Common myeloid progenitor, CD34-positive (primary cell): ENCODE results near the gene TMEM150B.

Experiments used
- CTCF ChIA-PET: fragments of 350-600 bp; sonication (Branson Sonifier 250); formaldehyde crosslinking; loops from one replicate; lab custom pipeline; 2021; ENCODE audit warnings: antibody characterized with exemption; lab: Charles Lee
- POLR2A ChIA-PET: fragments of 350-600 bp; sonication (Branson Sonifier 250); formaldehyde crosslinking; loops from one replicate; lab custom pipeline; 2021; ENCODE audit warnings: antibody characterized with exemption; lab: Charles Lee
- DNase-seq, 3 donors: peaks; one replicate each; pipeline versions ENCODE4 v3.0.0 to v3.0.0-alpha.2; 2013
- H3K27ac ChIP-seq, 2 experiments: 1 replicate in 1 of 2; 2 replicates in 1 of 2; pipeline ENCODE4 v1.7.0; 2013; ENCODE audit warnings: inconsistent platforms in 2 of 2, low read length in 2 of 2, mild to moderate bottlenecking in 2 of 2, low read depth in 1 of 2, moderate library complexity in 1 of 2; ENCODE audit not compliant: severe bottlenecking in 2 of 2, insufficient read depth in 1 of 2, poor library complexity in 1 of 2
- H3K27me3 ChIP-seq, 5 experiments: replicated peaks in 2 of 5; 1 replicate in 3 of 5; 2 replicates in 2 of 5; pipeline versions ENCODE4 v1.6.1 to v1.7.0; 2013; ENCODE audit warnings: low read length in 4 of 5, mild to moderate bottlenecking in 2 of 5, moderate library complexity in 2 of 5, inconsistent platforms in 1 of 5; ENCODE audit not compliant: insufficient read depth in 5 of 5, control insufficient read depth in 4 of 5
- H3K36me3 ChIP-seq, 4 experiments: 1 replicate in 2 of 4; 2 replicates in 2 of 4; pipeline versions ENCODE4 v1.6.1 to v1.7.0; 2013; ENCODE audit warnings: low read length in 3 of 4, control low read depth in 1 of 4, mild to moderate bottlenecking in 1 of 4; ENCODE audit not compliant: control insufficient read depth in 4 of 4, insufficient read depth in 4 of 4
- H3K4me1 ChIP-seq, 4 experiments: 1 replicate in 3 of 4; 2 replicates in 1 of 4; pipeline versions ENCODE4 v1.6.1 to v1.7.1; 2013; ENCODE audit warnings: low read length in 3 of 4, mild to moderate bottlenecking in 3 of 4, control low read depth in 1 of 4, inconsistent platforms in 1 of 4, moderate library complexity in 1 of 4; ENCODE audit not compliant: control insufficient read depth in 4 of 4, insufficient read depth in 4 of 4; ENCODE audit errors: control extremely low read depth in 1 of 4
- H3K4me3 ChIP-seq, 7 experiments: 1 replicate in 4 of 7; 2 replicates in 3 of 7; pipeline versions ENCODE4 v1.5.1 to v1.7.0; 2013; ENCODE audit warnings: mild to moderate bottlenecking in 7 of 7, low read length in 6 of 7, moderate library complexity in 6 of 7, inconsistent platforms in 2 of 7, low read depth in 2 of 7, control low read depth in 1 of 7; ENCODE audit not compliant: insufficient read depth in 4 of 7, control insufficient read depth in 1 of 7; ENCODE audit errors: extremely low read depth in 1 of 7
- H3K9me3 ChIP-seq, 5 experiments: 1 replicate in 4 of 5; 2 replicates in 1 of 5; pipeline versions ENCODE4 v1.6.1 to v1.7.1; 2013; ENCODE audit warnings: low read length in 4 of 5, mild to moderate bottlenecking in 2 of 5, inconsistent platforms in 1 of 5, low read depth in 1 of 5, moderate library complexity in 1 of 5; ENCODE audit not compliant: control insufficient read depth in 4 of 5, insufficient read depth in 2 of 5; ENCODE audit errors: control extremely low read depth in 1 of 5
- WGBS: methylation state at CpG from one replicate; pipeline ENCODE4 v1.1.5; 2013; ENCODE audit not compliant: insufficient coverage; 5-methylcytosine and 5-hydroxymethylcytosine counted together

Gene TMEM150B

DNA sequence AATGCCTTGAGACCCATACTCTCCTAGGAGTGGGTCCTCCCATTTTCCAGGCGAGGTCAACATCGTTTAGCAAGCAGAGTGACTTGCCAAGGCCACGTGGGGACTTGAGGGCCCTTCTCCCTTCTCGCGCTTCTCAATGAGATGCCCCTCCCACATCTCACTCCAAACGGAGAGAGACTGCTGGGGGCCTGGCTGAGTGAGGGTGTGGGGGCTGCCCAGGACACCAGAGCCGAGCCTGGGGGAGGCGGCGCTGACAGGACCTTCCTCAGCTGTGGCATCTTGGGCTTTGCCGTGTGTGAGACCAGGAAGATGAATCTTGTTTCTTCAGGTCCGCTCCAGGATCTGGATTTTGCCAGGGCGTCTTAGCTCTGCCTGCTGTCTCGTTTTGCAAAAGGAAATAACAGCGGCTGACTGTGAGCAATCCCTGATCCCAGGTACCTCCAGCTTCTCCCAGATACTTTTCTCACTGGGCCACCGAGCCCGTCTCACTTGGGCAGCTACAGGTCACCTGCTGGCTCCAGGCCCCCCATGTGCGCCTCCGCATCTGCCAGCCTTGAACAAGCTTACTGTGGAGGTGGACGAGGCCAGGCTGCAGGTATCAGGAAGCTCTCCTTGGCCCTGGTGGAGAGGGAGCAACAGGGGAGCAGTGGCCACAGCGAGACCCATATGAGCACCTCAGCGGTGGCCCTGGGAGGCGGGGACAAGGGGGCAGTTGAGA lies 23.3 kb upstream of the TMEM150B start:
- ChIA-PET CTCF (interaction anchor here (0.7 to 1.9 kb wide), 3 partner anchors 20 to 47 kb away, joined by 4 to 6 read pairs (median 6); no protein-coding TSS in a partner anchor), POLR2A (interaction anchor here (0.6 to 0.7 kb wide), 2 partner anchors 9 to 128 kb away, joined by 3 read pairs; no protein-coding TSS in a partner anchor)
- Histone ChIP-seq H3K4me1 (peaks cover 0 to 7% (median 6%) of the 10 kb centered on the region in 4 experiments), H3K36me3 (peaks cover 0 to 26% (median 17%) of the 10 kb centered on the region in 4 experiments), H3K9me3 (no peaks in the 10 kb centered on the region), H3K4me3 (no peak overlapping the region), H3K27ac (no peak overlapping the region), H3K27me3 (peaks cover 4 to 28% (median 17%) of the 10 kb centered on the region in 5 experiments)
- no peak for DNase-seq
- WGBS: 93% methylated on average over 20 of the region's 22 CpGs

DNA sequence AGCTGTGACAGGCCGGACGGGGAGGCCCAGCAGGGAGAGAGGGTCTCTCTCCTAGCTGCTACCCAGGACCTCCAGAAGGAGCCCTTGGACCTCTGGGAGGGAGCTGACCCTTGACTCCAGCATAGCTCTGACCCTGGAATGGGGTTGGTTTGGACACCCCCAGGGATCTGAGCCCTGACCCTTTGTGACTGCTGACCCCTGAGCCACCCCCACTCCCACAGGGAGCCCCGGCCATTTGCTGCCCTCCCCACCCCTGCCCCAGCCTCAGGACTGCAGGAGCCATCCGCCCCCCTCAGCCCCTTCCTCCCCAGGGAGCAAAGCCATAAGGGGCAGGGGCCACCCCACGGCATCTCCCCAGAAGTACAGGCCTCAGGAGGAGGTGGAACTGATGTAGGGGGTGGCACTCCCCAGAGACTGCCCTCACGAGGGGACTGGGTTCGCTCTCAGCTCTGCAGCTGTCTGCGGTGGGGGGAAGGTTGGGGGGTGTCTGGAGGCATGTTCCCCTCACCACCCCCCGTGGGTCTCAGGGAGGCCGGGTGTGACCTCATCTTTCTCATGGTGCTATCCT lies 22.4 kb upstream of the TMEM150B start:
- CTCF ChIA-PET: interaction anchor here (0.6 to 1.9 kb wide), 3 partner anchors 11 to 46 kb away, joined by 3 to 6 read pairs (median 6); no protein-coding TSS in a partner anchor
- no peak for DNase-seq

DNA sequence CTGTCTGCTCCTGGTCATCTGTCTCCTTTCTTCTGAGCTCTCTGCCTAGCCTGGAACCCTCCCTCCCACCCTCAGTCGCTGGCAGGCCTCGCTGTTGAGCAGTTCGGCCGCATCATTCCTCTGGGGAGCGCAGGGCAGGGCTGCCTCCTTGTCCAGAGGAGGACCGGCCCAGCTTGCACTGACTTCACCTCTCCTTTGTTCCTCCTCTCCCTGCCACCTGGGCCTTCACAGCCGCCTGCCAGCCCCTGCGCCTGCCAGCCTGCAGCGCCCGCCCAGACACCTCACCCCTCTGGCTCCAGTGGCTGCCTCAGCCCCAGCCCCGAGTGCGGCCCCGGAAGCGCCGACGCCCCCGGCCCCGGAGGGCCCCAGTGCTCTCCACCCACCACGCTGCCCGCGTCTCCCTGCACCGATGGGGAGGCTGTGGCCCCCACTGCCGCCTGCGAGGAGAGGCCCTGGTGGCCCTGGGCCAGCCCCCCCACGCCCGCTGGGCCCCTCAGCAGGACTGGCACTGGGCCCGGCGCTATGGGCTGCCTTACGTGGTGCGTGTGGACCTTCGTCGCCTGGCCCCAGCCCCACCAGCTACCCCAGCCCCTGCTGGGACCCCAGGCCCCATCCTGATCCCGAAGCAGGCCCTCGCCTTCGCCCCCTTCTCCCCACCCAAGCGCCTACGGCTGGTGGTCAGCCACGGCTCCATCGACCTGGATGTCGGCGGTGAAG lies 21.7 kb upstream of the TMEM150B start:
- ChIA-PET POLR2A (no interaction called here), CTCF (interaction anchor here (0.6 to 1.4 kb wide), 2 partner anchors 12 to 45 kb away, joined by 3 to 6 read pairs; no protein-coding TSS in a partner anchor)
- no peaks in the 10 kb centered on the region for H3K9me3 ChIP-seq
- no peak overlapping the region for H3K4me3 ChIP-seq
- DNase-seq: no peak
- 97% methylated on average over 30 of the region's 41 CpGs for WGBS
- peaks cover 0 to 2% (median 0%) of the 10 kb centered on the region in 4 experiments for H3K4me1 ChIP-seq
- H3K36me3 ChIP-seq: peaks cover 2 to 36% (median 25%) of the 10 kb centered on the region in 4 experiments
- H3K27ac ChIP-seq: no peak overlapping the region
- H3K27me3 ChIP-seq: peaks cover 0 to 12% (median 1%) of the 10 kb centered on the region in 5 experiments

More for the DNA sequence above, 22.4 kb upstream of the TMEM150B start:
- no peak overlapping the region for H3K27ac ChIP-seq
- peaks cover 0 to 18% (median 8%) of the 10 kb centered on the region in 5 experiments for H3K27me3 ChIP-seq
- no peak overlapping the region for H3K4me3 ChIP-seq
- H3K4me1 ChIP-seq: peaks cover 0 to 2% (median 0%) of the 10 kb centered on the region in 4 experiments
- POLR2A ChIA-PET: interaction anchor here (0.6 to 0.7 kb wide), 2 partner anchors 8 to 129 kb away, joined by 3 read pairs; no protein-coding TSS in a partner anchor
- WGBS: 90% methylated on average over 2 of the region's 10 CpGs
- H3K9me3 ChIP-seq: no peaks in the 10 kb centered on the region
- H3K36me3 ChIP-seq: peaks cover 2 to 35% (median 22%) of the 10 kb centered on the region in 4 experiments

DNA sequence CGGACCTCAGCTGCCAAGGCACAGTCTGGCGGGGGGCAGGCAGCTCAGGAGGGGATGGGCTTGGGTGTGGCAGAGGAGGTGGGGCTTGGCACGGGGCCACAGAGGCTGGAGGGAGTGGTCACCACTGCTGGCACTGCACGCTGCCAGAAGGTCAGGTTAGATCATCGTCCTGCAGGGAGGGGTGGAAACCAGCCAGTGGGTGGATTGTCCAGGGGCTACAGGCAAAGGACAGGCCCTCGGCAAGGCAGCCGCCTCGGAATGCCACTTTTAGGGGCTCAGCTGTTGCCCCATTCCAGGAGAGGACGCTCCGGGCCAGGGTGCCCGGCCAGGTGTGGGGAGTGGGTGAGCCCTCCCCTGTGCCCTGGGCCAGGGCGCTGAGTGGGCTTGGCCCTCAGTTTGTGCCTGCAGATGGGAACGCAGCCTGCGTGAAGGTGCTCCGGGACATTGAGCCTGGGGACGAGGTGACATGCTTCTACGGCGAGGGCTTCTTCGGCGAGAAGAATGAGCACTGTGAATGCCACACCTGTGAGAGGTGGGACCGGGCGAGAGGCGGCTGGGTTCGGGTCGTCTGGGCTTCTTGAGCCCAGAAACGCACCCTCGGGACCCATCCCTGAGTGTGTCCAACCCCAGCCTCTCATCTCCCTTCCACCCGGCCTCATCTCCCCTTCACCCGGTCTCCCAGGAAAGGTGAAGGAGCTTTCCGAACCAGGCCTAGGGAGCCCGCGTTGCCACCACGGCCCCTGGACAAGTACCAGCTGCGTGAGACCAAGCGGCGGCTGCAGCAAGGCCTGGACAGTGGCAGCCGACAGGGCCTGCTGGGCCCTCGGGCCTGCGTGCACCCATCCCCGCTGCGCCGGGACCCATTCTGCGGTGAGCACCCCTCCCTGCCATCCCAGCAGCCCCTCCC lies 20.9 kb upstream of the TMEM150B start:
- H3K9me3 ChIP-seq: no peaks in the 10 kb centered on the region
- H3K27me3 ChIP-seq: peaks cover 0 to 4% (median 0%) of the 10 kb centered on the region in 5 experiments
- CTCF ChIA-PET: no interaction called here
- H3K36me3 ChIP-seq: peaks cover 2 to 38% (median 25%) of the 10 kb centered on the region in 4 experiments
- H3K4me3 ChIP-seq: no peak overlapping the region
- DNase-seq: no peak
- POLR2A ChIA-PET: no interaction called here
- no peak overlapping the region for H3K27ac ChIP-seq
- 98% methylated on average over 37 of the region's 43 CpGs for WGBS
- peaks cover 0 to 8% (median 6%) of the 10 kb centered on the region in 4 experiments for H3K4me1 ChIP-seq

DNA sequence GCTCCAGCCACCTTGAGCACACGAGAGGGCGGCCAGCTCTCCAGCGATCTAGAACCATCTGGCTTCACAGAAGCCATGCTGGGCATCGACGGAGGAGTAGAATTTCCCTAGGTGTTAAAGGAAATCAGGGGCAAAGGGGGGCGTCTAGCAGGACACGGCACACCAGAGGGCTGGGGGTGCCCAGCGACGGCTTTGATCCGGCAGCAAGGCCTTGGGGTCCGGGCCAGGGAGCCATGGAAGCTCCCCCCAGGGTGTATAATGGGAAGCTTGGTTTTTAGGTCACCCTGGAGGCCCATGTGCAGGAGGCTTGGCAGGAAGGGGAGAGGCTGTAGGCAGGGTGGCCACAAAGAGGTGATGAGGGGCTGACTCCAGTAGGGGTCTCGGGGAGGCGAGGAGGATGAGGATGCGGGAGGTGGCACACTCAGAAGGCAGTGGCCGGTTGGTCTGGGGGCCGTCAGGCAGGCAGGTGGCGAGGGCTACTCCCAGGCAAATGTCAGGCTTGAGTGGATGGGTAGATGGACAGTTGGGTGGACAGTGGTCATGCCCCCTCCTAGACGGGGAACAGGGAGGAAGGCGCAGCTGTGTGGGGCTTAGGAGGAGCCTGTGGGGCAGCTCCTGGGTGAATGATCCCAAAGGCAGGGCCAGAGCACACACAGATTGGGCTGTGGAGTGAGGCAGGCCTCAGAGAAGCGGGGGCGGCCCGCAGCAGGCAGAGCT lies 20.1 kb upstream of the TMEM150B start:
- CTCF ChIA-PET: no interaction called here
- 98% methylated on average over 20 of the region's 22 CpGs for WGBS
- H3K9me3 ChIP-seq: no peaks in the 10 kb centered on the region
- H3K4me1 ChIP-seq: peaks cover 0 to 16% (median 13%) of the 10 kb centered on the region in 4 experiments
- no peaks in the 10 kb centered on the region for H3K27me3 ChIP-seq
- POLR2A ChIA-PET: no interaction called here
- H3K36me3 ChIP-seq: peaks cover 2 to 38% (median 25%) of the 10 kb centered on the region in 4 experiments
- DNase-seq: no peak
- no peak overlapping the region for H3K27ac ChIP-seq
- H3K4me3 ChIP-seq: no peak overlapping the region

DNA sequence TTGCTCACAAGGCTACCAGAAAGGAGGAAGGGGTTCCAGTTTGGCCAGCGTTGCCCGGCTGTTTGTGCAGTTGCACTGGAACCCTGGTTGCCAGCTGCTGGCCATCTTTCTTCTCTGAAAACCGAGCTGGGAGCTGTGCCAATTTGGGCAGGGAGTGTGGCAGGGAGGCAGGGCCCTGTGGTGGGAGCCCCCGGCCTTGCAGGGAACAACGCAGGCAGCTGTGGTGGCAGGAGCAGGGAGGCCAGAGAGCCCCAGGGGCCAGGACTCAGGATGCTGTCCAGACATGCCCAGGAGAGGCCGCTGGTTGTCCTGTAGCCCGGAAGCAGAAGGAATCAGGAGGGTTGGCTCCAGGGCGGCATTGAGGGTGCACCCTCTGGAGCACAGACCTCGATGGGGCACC lies 19.3 kb upstream of the TMEM150B start:
- 95% methylated on average over 8 of the region's 9 CpGs for WGBS

More for the DNA sequence above, 19.3 kb upstream of the TMEM150B start:
- Histone ChIP-seq H3K4me1 (peaks cover 0 to 18% (median 16%) of the 10 kb centered on the region in 4 experiments), H3K36me3 (peaks cover 2 to 38% (median 25%) of the 10 kb centered on the region in 4 experiments), H3K27ac (no peak overlapping the region), H3K27me3 (no peaks in the 10 kb centered on the region), H3K9me3 (no peaks in the 10 kb centered on the region), H3K4me3 (no peak overlapping the region)
- DNase-seq: no peak
- ChIA-PET CTCF (no interaction called here), POLR2A (no interaction called here)
